ENCODE data around the gene SERAC1.
"Not testable (repeated sequence)": the region's sequence is repeated elsewhere in the genome, so short reads cannot be mapped to it uniquely, and the experiment has no call there.

SERAC1 gene

GRCh38 chr6:158169634-158170033 is 1.6 kb upstream of the SERAC1 start:
- H3K27ac ChIP-seq (ENCODE audit: low read length); H3K4me3 ChIP-seq (ENCODE audit: low read length); H3K9ac ChIP-seq (ENCODE audit: low read length); H3K36me3 ChIP-seq (ENCODE audit: control insufficient read depth, low read depth, low read length); H3K9me3 ChIP-seq (ENCODE audit: control insufficient read depth, low read depth, low read length): not testable (repeated sequence)
- peaks cover 11% of the 10 kb centered on the region for H3K4me1 ChIP-seq (ENCODE audit: control insufficient read depth, low read depth, low read length)
- H3K27me3 ChIP-seq (ENCODE audit: control insufficient read depth, insufficient read depth, low read length), result peaks cover 17% of the 10 kb centered on the region

- Histone ChIP-seq H3K36me3 (ENCODE audit: control insufficient read depth, low read depth, low read length) (no peaks in the 10 kb centered on the region), H3K27me3 (ENCODE audit: control insufficient read depth, insufficient read depth, low read length) (peaks cover 17% of the 10 kb centered on the region), H3K27ac (ENCODE audit: low read length) (no peak overlapping the region), H3K9ac (ENCODE audit: low read length) (no peak overlapping the region), H3K9me3 (ENCODE audit: control insufficient read depth, low read depth, low read length) (no peaks in the 10 kb centered on the region), H3K4me1 (ENCODE audit: control insufficient read depth, low read depth, low read length) (peaks cover 24% of the 10 kb centered on the region), H3K4me3 (ENCODE audit: low read length) (no peak overlapping the region)
Observed at GRCh38 chr6:158165919-158166416, 2.1 kb downstream of the SERAC1 start.

GRCh38 chr6:158164579-158165170 is 3.4 kb downstream of the SERAC1 start:
- no peaks in the 10 kb centered on the region for H3K36me3 ChIP-seq (ENCODE audit: control insufficient read depth, low read depth, low read length)

GRCh38 chr6:158161566-158162254 is 6.4 kb downstream of the SERAC1 start:
- Histone ChIP-seq H3K4me3 (ENCODE audit: low read length) (no peak overlapping the region), H3K9ac (ENCODE audit: low read length) (no peak overlapping the region), H3K27me3 (ENCODE audit: control insufficient read depth, insufficient read depth, low read length) (peaks cover 12% of the 10 kb centered on the region), H3K9me3 (ENCODE audit: control insufficient read depth, low read depth, low read length) (no peaks in the 10 kb centered on the region), H3K27ac (ENCODE audit: low read length) (no peak overlapping the region), H3K4me1 (ENCODE audit: control insufficient read depth, low read depth, low read length) (peaks cover 20% of the 10 kb centered on the region), H3K36me3 (ENCODE audit: control insufficient read depth, low read depth, low read length) (peaks cover 6% of the 10 kb centered on the region)

More at GRCh38 chr6:158164579-158165170, 3.4 kb downstream of the SERAC1 start:
- no peak overlapping the region for H3K9ac ChIP-seq (ENCODE audit: low read length)
- H3K9me3 ChIP-seq (ENCODE audit: control insufficient read depth, low read depth, low read length), result no peaks in the 10 kb centered on the region
- no peak overlapping the region for H3K27ac ChIP-seq (ENCODE audit: low read length)
- H3K4me1 ChIP-seq (ENCODE audit: control insufficient read depth, low read depth, low read length), result peaks cover 24% of the 10 kb centered on the region
- H3K27me3 ChIP-seq (ENCODE audit: control insufficient read depth, insufficient read depth, low read length), result peaks cover 17% of the 10 kb centered on the region
- H3K4me3 ChIP-seq (ENCODE audit: low read length), result no peak overlapping the region

- Histone ChIP-seq H3K4me3 (ENCODE audit: low read length) (no peak overlapping the region), H3K36me3 (ENCODE audit: control insufficient read depth, low read depth, low read length) (peaks cover 6% of the 10 kb centered on the region), H3K4me1 (ENCODE audit: control insufficient read depth, low read depth, low read length) (peaks cover 18% of the 10 kb centered on the region), H3K27ac (ENCODE audit: low read length) (no peak overlapping the region), H3K27me3 (ENCODE audit: control insufficient read depth, insufficient read depth, low read length) (peaks cover 6% of the 10 kb centered on the region), H3K9me3 (ENCODE audit: control insufficient read depth, low read depth, low read length) (no peaks in the 10 kb centered on the region), H3K9ac (ENCODE audit: low read length) (no peak overlapping the region)
Observed at GRCh38 chr6:158160932-158161539, 7.0 kb downstream of the SERAC1 start.

GRCh38 chr6:158158748-158159147 is 9.3 kb downstream of the SERAC1 start:
- no peak overlapping the region for H3K4me3 ChIP-seq (ENCODE audit: low read length)
- no peaks in the 10 kb centered on the region for H3K27me3 ChIP-seq (ENCODE audit: control insufficient read depth, insufficient read depth, low read length)
- H3K27ac ChIP-seq (ENCODE audit: low read length), result no peak overlapping the region
- peaks cover 13% of the 10 kb centered on the region for H3K36me3 ChIP-seq (ENCODE audit: control insufficient read depth, low read depth, low read length)
- H3K9me3 ChIP-seq (ENCODE audit: control insufficient read depth, low read depth, low read length), result no peaks in the 10 kb centered on the region
- no peak overlapping the region for H3K9ac ChIP-seq (ENCODE audit: low read length)
- peaks cover 18% of the 10 kb centered on the region for H3K4me1 ChIP-seq (ENCODE audit: control insufficient read depth, low read depth, low read length)

GRCh38 chr6:158158123-158158522 is 9.9 kb downstream of the SERAC1 start:
- no peaks in the 10 kb centered on the region for H3K9me3 ChIP-seq (ENCODE audit: control insufficient read depth, low read depth, low read length)
- H3K4me1 ChIP-seq (ENCODE audit: control insufficient read depth, low read depth, low read length), result peaks cover 18% of the 10 kb centered on the region
- no peaks in the 10 kb centered on the region for H3K27me3 ChIP-seq (ENCODE audit: control insufficient read depth, insufficient read depth, low read length)
- H3K4me3 ChIP-seq (ENCODE audit: low read length), result no peak overlapping the region
- H3K36me3 ChIP-seq (ENCODE audit: control insufficient read depth, low read depth, low read length), result peaks cover 13% of the 10 kb centered on the region
- no peak overlapping the region for H3K9ac ChIP-seq (ENCODE audit: low read length)
- no peak overlapping the region for H3K27ac ChIP-seq (ENCODE audit: low read length)

- no peak overlapping the region for H3K4me3 ChIP-seq (ENCODE audit: low read length)
- H3K9me3 ChIP-seq (ENCODE audit: control insufficient read depth, low read depth, low read length), result no peaks in the 10 kb centered on the region
- peaks cover 13% of the 10 kb centered on the region for H3K4me1 ChIP-seq (ENCODE audit: control insufficient read depth, low read depth, low read length)
- H3K27me3 ChIP-seq (ENCODE audit: control insufficient read depth, insufficient read depth, low read length), result no peaks in the 10 kb centered on the region
- H3K9ac ChIP-seq (ENCODE audit: low read length), result no peak overlapping the region
- no peak overlapping the region for H3K27ac ChIP-seq (ENCODE audit: low read length)
- H3K36me3 ChIP-seq (ENCODE audit: control insufficient read depth, low read depth, low read length), result peaks cover 13% of the 10 kb centered on the region
Observed at GRCh38 chr6:158157064-158157764, 10.8 kb downstream of the SERAC1 start.

- no peak overlapping the region for H3K27ac ChIP-seq (ENCODE audit: low read length)
- H3K9me3 ChIP-seq (ENCODE audit: control insufficient read depth, low read depth, low read length), result no peaks in the 10 kb centered on the region
- no peak overlapping the region for H3K9ac ChIP-seq (ENCODE audit: low read length)
- peaks cover 21% of the 10 kb centered on the region for H3K36me3 ChIP-seq (ENCODE audit: control insufficient read depth, low read depth, low read length)
- no peak overlapping the region for H3K4me3 ChIP-seq (ENCODE audit: low read length)
- no peaks in the 10 kb centered on the region for H3K27me3 ChIP-seq (ENCODE audit: control insufficient read depth, insufficient read depth, low read length)
- no peaks in the 10 kb centered on the region for H3K4me1 ChIP-seq (ENCODE audit: control insufficient read depth, low read depth, low read length)
Observed at GRCh38 chr6:158154816-158155215, 13.2 kb downstream of the SERAC1 start.

GRCh38 chr6:158153576-158153975 is 14.5 kb downstream of the SERAC1 start:
- H3K36me3 ChIP-seq (ENCODE audit: control insufficient read depth, low read depth, low read length), result peaks cover 23% of the 10 kb centered on the region
- H3K4me1 ChIP-seq (ENCODE audit: control insufficient read depth, low read depth, low read length), result no peaks in the 10 kb centered on the region
- no peak overlapping the region for H3K9ac ChIP-seq (ENCODE audit: low read length)
- H3K4me3 ChIP-seq (ENCODE audit: low read length), result no peak overlapping the region
- no peaks in the 10 kb centered on the region for H3K27me3 ChIP-seq (ENCODE audit: control insufficient read depth, insufficient read depth, low read length)
- no peak overlapping the region for H3K27ac ChIP-seq (ENCODE audit: low read length)
- no peaks in the 10 kb centered on the region for H3K9me3 ChIP-seq (ENCODE audit: control insufficient read depth, low read depth, low read length)

GRCh38 chr6:158152659-158153058 is 15.4 kb downstream of the SERAC1 start:
- Histone ChIP-seq H3K36me3 (ENCODE audit: control insufficient read depth, low read depth, low read length) (peaks cover 21% of the 10 kb centered on the region), H3K4me3 (ENCODE audit: low read length) (no peak overlapping the region), H3K4me1 (ENCODE audit: control insufficient read depth, low read depth, low read length) (no peaks in the 10 kb centered on the region), H3K27ac (ENCODE audit: low read length) (no peak overlapping the region), H3K9me3 (ENCODE audit: control insufficient read depth, low read depth, low read length) (no peaks in the 10 kb centered on the region), H3K9ac (ENCODE audit: low read length) (no peak overlapping the region), H3K27me3 (ENCODE audit: control insufficient read depth, insufficient read depth, low read length) (no peaks in the 10 kb centered on the region)

All from iPS-18a (cell line).